NT2/D1 (cell line): ENCODE results near the gene C1orf146.

Experiments used
- YY1 ChIP-seq: IDR thresholded peaks from 2 replicates; pipeline ENCODE4 v1.6.1; 2011; ENCODE audit not compliant: insufficient read length, insufficient read depth
- ZNF274 ChIP-seq: IDR thresholded peaks from 2 replicates; pipeline ENCODE4 v1.6.1; 2011; ENCODE audit warnings: mild to moderate bottlenecking, low read depth, low read length

- no peak for TF ChIP-seq YY1
- no peak for TF ChIP-seq ZNF274
Observed at GRCh38 chr1:92240034-92240433, 22.3 kb downstream of the C1orf146 start.
